GM19023 (cell line): Measurements from ENCODE around the gene MYO1F.
"Not testable (repeated sequence)": the region's sequence is repeated elsewhere in the genome, so short reads cannot be mapped to it uniquely, and the experiment has no call there.

Experiments
- ATAC-seq: cut with Tn5 transposase; IDR thresholded peaks from one replicate; pipeline ENCODE4 v1.9.1; 2021; ENCODE audit warnings: mild to moderate bottlenecking, moderate library complexity; ENCODE audit not compliant: unreplicated experiment

Gene MYO1F

DNA sequence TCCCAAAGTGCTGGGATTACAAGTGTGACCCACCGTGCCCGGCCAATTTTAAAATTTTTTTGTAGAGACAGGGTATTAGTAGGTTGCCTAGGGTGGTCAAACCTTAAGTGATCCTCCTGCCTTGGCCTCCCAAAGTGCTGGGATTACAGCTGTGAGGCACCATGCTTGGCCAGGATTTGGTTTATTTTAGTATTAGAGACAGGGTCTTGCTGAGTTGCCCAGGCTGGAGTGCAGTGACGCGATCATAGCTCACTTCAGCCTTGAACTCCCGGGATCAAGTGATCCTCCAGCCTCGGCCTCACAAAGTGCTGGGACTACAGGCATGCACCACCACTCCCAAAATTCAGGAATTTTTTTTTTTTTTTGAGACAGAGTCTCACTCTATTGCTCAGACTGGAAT is 57.9 kb downstream of the MYO1F start:
- no peak for ATAC-seq

DNA sequence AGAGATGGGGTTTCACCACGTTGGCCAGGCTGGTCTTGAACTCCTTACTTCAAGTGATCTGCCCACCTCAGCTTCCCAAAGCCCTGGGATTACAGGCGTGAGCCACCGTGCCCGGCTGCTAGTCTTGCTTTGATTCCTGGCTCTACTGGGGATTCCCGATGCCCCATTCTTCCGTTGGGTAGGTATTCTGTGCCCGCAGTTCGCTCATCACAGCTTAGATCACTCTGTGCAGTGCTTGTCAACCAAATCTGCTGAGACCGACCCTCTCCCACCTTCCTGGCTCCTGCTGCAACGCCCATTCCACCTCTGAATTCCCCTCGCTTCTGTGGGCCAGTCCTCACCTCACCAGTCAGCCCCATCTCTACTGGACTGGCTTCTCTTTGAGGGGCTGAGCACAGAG is 58.7 kb downstream of the MYO1F start:
- ATAC-seq: no peak

DNA sequence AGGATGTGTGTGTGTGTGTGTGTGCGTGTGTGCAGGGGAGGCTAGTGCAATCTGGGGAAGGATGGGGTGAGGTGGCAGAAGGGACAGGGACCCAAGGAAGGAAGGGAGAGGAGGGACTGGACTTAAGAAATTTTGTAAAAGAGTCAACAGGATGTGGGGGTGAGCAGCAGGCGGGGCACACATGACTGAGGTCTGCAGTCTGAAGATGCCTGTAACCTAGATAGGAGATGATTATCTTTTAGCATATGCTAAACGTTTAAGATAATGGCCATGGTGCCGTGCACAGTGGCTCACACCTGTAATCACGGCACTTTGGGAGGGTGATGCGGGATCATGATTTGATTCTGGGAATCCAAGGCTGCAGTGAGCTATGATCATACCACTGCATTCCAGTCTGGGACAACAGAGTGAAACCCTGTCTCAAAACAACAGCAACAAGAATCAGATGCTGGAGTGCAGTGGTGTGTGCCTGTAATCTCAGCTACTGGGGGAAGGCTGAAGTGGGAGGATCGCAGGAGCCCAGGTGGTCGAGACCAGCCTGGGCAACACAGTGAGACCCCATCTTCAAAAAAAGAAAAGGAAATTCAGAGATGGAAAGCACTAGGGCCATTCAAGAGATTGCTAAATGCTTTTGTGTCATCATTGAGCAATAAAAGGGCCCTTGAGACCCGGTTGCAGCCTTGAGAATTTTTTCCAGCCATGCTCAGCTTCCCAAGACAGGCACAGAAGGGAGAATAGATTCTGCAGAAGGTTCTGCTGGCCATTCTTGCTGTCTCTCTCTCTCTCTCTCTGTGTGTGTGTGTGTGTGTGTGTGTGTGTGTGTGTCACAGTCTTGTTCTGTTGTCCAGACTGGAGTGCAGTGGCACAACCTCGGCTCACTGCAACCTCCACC is 59.4 kb downstream of the MYO1F start:
- ATAC-seq: no peak

DNA sequence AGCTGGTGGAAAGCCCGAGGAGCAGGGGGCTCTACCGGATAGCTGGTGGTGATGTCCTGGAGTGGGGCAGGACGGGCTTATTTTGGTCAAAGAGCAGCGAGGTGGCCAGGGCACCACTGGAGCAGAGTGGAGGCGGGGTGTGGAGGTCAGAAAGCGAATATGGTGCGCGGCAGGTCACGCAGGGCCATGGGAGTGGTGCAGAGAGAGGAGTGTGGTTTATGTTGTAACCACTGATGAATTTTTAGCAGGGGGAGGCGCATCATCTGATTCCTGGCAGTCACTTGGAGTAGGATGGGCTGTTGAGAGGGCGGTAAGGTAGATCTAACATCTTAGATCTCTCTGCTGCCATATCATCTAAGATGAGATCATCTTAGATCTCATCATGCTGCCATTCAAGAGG is 61.9 kb downstream of the MYO1F start:
- ATAC-seq: no peak

DNA sequence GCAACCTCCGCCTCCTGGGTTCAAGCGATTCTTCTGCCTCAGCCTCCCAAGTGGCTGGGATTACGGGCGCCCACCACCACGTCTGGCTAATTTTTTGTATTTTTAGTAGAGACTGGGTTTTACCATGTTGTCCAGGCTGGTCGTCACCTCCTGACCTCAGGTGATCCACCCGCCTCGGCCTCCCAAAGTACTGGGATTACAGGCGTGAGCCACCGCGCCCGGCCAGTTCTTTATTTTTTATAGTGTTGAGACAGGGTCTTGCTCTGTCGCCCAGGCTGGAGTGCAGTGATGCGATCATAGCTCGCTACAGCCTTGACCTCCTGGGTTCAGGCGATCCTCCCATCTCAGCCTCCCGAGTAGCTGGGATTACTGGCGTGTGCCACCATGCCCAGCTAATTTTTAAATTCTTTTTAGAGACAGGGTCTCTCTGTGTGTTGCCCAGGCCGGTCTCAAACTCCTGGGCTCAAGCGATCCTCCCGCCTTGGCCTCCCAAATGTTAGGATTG is 62.7 kb downstream of the MYO1F start:
- not testable (repeated sequence) for ATAC-seq

DNA sequence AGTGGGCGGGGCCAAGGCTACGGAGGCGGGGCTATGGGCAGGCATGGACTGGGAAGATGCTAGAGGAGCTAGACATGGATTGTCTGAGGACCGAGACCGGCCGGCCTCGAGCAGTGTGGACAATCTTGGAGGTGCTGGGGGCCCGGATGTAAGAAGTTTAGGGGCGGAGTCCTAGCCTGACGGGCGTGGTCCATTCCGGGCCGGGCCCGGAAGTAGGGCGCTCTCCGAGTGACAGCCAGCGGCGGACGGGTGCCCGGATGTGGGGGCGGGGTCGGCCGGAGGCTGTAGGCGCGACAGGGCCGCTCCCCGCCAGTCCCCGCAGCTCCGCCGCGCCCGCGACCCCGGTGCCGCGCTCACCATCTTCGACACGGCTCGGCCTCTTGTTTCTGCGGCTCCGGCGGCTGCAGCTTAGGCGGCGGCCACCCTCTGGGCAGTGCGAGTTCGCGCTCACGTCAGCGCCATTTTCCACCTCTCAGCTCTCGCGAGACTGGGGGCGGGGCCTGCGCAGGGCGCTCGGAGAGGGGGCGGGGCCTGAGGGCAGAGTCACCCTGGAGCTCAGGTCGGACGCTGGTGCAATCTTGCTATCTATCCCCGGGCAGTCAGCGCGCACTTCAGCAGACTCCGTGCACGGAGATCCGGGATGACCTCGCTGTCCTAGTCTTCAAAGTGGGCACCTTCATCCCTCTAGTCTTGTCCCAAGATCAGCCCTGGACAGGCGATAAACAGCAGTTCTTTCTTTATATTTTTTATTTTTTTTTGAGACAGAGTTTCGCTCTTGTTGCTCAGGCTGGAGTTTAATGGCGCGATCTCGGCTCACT is 63.3 kb downstream of the MYO1F start, which contains the start of gene ZNF414:
Gene ZNF414, minus strand, starts transcription at position 481 of the 818 bp plus-strand sequence. Its CDS starts 121 bp downstream, at position 360.
- peak; percentile 84 for ATAC-seq

DNA sequence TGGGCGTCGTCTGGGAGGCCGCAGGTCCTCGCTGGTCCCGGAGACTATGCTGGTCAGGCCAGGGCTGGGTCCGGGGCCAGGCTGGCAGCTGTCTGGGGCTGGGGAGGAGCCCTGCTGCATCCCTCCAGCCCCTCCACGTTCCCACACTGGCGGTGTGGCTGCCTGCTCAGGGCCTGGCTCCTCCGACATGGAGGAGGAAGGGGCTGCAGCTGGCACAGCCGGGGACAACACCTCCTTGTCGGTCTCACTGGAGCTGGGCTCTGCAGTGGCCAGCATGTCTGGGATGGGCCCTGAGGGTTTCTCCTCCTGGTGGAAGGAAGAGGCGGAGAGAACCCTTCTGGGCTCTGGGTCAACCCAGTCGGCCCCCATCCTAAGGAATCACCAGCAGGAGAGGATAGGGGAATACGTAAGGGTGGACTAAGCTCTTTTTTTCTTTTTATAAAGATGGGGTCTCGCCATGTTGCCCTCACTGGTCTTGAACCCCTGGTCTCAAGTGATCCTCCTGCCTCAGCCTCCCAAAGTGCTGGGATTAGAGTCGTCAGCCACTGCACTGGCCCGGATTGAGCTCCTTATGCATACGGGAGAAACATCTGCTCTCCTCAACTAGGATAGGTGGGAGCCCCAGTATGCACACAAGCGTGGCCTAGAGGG is 64.1 kb downstream of the MYO1F start:
- no peak for ATAC-seq

DNA sequence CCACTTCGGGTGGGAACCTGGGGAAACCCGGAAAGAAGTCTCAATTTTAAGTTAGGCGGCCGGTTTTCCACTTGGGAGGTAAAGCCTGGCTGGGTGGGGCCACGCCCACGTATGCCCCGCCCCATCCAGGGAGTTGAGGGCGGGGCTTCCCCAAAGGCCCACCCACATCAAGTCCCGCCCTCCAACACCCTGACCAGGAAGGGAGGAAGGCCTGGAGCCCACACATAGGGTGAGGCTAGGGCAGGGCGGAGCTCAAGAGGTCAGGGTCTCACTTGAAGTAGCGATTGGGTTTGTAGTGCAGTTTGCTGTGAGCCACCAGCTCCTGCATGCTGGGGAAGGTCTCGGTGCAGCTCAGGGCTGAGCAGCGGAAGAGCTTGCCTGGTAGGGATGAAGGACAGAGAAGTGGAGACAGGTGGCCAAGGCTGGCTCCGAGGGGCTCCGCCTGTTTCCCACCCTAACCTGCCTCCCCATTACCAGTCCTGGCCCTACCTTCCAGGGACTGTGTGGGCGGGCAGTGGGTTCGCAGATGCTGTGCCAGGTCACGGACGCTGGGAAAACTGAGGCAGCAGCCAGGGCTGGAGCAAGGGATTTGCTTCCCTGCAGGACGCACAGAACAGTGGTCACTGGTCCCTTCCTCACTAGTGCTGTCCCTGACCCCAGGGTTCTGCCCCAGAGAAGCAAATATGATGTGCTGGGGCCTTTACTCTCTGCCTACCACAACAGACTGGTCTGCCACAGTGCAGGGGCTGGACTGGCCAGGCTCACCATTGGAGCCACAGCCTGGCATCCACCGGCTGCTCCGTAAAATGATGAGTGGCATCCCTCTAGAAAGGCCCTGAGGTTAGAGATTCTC is 64.9 kb downstream of the MYO1F start:
- no peak for ATAC-seq

DNA sequence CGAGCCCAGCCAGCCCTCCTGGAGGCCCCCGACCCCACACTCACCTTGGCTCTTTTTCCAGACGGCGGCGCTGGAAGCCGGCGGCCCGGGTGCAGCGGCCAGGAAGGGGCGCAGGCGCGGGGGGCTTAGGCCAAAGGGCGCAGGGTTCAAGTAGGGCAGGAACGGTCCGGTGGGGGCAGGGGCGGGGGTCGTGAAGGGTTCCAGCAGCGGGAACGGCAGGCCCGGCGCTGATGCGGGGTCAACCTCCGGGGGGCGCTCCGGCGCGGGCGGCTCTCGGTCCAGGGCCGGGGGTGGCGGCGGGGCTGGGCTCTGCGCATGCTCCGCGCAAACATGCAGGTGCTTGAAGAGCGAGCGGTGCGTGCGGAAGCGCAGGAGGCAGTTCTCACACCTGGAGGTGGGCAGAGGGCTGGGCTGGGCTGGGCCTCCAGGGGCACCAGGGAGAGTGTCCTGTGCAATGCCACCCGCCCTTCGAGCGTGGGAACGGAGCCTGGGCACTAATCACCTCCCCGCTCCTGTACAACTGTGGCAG is 65.6 kb downstream of the MYO1F start:
- ATAC-seq: no peak

DNA sequence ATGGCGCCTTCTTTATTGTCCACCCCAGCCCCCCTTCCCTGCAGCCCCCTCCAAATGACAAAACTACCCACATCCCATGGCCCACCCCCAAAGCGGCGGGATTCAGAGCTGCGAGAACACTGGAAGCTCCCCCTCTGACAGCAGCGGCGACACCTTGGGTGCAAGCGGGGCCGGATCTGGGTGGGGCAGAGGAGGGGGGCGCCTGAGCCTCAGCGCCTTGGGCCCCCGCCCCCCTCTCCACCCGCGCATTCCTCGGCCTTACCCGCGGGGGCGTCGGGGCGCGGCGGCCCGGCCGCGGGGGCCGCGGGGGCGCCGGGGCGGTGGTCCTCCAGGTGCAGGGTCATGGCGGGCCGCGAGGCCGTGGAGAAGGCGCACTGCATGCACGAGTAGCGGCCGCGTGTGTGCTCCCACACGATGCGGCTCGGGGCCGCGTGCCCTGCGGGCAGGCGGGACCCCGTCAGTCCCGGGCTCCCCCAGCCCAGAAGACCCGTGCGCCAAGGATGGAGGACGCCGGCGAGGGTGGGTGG is 66.6 kb downstream of the MYO1F start:
- no peak for ATAC-seq

DNA sequence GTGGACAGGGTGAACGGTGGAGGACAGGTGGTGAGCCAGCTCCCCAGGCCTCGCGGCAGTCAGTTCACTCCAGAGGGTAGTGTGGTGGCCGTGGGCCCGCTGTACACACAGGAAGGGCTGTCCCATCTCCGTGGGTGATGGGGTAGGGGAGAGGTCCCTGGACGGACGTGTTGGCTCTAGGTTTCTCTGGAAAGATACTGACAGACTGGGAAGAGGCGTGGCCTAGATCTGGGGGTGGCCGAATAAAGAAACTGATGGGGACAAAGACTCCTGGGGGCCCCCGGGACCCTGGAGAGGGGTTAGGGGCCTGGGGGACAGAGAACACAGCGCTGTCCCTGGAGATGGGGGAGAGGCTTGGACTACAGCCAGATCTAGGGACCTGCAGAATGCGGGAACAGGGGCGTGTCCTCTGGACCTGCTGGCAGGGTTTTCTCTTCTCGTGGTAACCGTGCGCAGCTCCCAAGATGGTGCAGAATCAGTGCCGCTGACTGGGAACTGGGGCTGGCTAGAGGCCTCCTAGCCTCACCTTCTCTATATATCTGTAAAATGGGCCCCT is 70.8 kb downstream of the MYO1F start:
- peak; percentile 29 for ATAC-seq

DNA sequence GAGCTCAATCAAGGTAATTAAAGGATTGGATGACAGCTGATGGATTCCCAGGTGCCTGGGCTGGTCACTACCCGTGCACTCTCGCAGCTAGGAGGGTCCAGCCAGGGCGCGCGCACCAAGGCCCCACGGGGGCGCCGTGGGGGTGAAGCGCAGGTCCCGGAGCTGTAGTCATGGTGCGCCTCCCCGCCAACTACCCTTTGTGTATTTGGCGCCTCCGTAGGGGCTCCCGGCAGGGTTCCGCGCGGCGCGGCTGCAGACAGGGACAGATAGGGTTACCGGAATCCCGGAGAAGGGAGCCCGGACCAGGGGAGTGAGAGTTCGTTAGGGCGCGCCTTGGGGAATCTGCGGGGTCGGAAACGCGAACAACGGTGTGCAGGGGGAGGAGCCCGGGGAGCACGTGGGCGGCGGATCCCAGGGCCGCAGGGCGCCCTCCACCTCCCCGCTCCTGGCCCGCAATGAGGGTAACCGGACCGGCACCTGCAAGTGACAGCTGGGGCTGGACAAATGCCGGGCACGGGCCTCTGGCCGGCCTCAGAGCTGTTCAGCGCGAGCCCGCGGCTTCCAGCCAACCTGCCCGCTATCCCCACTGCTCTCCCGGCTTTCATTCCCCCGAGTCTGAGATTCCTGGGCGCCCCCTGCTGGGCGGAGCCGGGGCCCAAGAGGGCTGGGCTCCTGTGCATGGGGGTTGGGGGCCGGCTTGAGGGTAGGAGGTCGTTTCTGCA is 71.4 kb downstream of the MYO1F start:
- ATAC-seq: peak; percentile 55

DNA sequence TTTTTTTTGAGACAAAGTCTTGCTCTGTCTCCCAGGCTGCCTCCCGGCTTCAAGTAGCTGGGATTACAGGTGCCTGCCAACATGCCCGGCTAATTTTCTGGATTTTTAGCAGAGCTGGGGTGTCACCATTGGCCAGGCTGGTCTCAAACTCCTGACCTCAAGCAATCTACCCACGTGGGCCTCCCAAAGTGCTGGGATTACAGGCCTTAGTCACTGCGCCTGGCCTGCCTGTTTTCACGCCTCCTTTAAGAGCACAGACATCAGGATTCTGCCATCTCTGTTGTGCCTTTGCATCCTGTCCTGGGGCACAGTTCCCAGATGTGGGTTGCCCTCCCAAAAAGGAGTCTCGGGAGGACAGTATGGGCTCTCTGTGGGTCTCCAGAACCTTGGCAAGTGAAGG is 72.3 kb downstream of the MYO1F start:
- no peak for ATAC-seq

DNA sequence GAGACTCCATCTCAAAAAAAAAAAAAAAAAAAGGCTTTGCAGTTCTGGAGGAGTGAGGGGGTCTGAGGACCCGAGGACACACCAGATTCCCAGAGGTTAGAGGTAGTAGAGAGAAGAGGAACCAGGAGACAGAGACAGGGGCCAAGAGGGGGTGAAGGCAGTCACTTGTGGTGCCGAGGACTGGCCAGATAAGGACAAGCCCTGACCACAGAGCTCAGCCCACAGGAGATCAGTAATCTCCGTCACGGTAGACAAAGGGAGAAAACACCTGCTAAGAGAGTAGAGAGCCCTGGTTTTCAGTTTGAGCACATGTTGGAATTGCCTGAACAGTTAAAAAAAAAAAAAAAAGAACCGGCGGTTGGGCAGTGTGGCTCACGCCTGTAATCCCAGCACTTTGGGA is 73.1 kb downstream of the MYO1F start:
- ATAC-seq: no peak

DNA sequence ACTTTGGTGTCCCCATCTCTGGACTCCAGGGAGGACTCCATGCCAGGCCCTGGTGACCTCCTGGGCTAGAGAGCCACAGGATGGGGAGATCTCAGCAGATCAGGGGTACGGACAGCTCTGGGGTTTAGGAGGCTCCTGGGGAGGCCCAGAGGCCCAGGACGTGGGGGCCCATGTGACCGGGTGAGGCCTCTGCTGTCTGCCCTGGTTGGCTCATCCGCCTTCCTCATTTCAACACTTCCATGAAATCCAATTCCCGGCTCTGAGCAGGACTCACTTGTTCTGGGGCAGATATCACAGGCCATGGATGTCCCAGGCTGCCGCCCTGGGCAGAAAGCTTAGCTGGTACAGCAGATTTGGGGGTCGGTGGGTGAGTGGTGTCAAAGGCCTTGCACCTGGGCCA is 73.7 kb downstream of the MYO1F start:
- ATAC-seq: no peak

DNA sequence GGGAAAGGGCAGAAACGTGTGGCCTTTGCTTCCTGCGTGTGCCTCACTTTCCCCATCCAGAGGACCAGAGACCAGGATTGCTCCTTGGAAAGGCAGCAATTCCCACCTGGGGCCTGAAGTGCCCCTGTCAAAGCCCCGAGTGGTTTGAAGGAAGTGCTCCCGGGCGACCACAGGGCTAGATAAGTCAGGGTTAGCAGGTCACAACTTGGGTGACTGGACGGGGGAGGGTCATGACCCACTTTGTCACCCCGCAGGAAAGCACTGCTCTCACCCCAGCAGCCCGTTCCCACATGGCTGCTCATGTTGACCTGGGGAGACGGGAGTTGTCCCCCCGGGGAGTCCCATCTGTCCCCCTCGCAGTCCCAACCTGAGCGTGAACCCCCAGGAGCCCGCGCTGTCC is 75.3 kb downstream of the MYO1F start:
- no peak for ATAC-seq

DNA sequence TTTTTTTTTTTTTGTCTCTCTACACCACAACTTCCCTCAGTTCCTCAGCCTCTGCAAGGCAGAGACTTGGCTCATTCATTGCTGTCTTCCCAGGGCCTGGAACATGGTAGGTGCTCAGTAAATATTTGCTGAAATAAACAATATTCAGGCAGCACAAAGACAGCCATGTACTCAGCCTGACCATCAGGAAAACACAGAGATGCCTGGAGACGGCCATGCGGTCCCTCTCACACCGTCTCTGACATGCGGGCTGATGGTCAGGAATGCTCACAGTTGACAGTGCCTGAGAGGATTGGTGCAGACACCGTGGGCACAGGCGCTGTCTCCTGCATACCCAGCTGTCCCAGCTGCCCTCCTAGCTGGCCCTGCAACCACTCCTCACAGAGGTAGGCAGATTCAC is 75.7 kb downstream of the MYO1F start:
- no peak for ATAC-seq

DNA sequence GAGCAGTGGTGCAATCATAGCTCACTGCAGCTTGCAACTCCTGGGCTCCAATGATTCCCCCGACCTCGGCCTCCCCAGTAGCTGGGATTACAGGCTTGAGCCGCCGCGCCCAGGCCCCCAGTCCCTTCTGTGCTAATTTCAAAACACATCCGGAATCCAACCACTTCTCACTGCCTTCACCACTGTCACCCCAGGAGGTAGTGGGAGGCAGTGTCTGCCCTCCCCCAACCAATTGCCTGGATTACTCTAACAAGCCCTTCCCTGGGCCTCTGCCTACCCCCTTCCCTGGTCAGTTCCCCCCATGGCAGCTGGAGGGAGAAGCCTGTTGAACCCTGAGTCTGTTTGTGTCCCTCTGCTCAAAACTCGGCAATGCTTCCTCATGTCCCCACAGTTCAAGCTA is 77.1 kb downstream of the MYO1F start:
- ATAC-seq: no peak
